ENCODE measurements around the gene MYL9. TPM values are rescaled to one million over a fixed set of nuclear protein-coding genes. Genes with fewer than 3 reads are reported as not detected.

MYL9 gene
- total and polyA plus RNA-seq, 10 of the 15 experiments (the other 5 are each of a cell fraction or from before 2014, with no cell fraction given) = 0.28 to 1.7 (median 0.63) TPM; not detected in 3

- TF ChIP-seq HDGF (IDR thresholded peaks at IDR 0.05) (peak; percentile 17; the same call in 1 of the 2 replicates), ZNF622 (IDR thresholded peaks at IDR 0.05) (no peak), ZBTB33 (IDR thresholded peaks at IDR 0.05) (0 out of 2 replicates have a peak, but pooled peaks have one; percentile 40), TARDBP (IDR thresholded peaks at IDR 0.05; ENCODE audit: borderline replicate concordance) (no peak), TCF3 (IDR thresholded peaks at IDR 0.05; ENCODE audit: borderline replicate concordance, insufficient read depth, low read depth, low read length) (peak; percentile 49; the same call in 1 of the 2 replicates), SP1 (IDR thresholded peaks at IDR 0.05; ENCODE audit: low read depth, low read length) (peak; percentile 73), IRF3 (IDR thresholded peaks at IDR 0.05) (0 out of 2 replicates have a peak, but pooled peaks have one; percentile 15), CREB1 (IDR thresholded peaks at IDR 0.05; ENCODE audit: low read depth) (peak; percentile 71), TAF1 (IDR thresholded peaks at IDR 0.05; ENCODE audit: borderline replicate concordance, low read depth, low read length) (peak; percentile 41), HDAC6 (IDR thresholded peaks at IDR 0.05; ENCODE audit: unreplicated experiment) (peak; percentile 38), ZSCAN29 (IDR thresholded peaks at IDR 0.05) (no peak), MEF2B (IDR thresholded peaks at IDR 0.05; ENCODE audit: partially characterized antibody, poor library complexity, severe bottlenecking) (no peak), ETV6 (conservative IDR thresholded peaks at IDR 0.05 in 1 of 2, IDR thresholded peaks at IDR 0.05 in 1 of 2; ENCODE audit: borderline replicate concordance in 1 of 2, low read depth in 1 of 2) (no peak), ASH2L (IDR thresholded peaks at IDR 0.05; ENCODE audit: borderline replicate concordance, low read depth) (no peak), KLF5 (IDR thresholded peaks at IDR 0.05; ENCODE audit: partially characterized antibody) (no peak), ZNF207 (IDR thresholded peaks at IDR 0.05; ENCODE audit: borderline replicate concordance) (0 out of 2 replicates have a peak, but pooled peaks have one; percentile 43), MEF2A (IDR thresholded peaks at IDR 0.05; ENCODE audit: insufficient read depth, low read depth, low read length) (0 out of 2 replicates have a peak, but pooled peaks have one; percentile 11), KAT2A (conservative IDR thresholded peaks at IDR 0.05; ENCODE audit: control insufficient read depth, low read depth, low read length) (no peak), PML (IDR thresholded peaks at IDR 0.05; ENCODE audit: low read length) (peak; percentile 22; the same call in 1 of the 2 replicates), NBN (IDR thresholded peaks at IDR 0.05) (0 out of 2 replicates have a peak, but pooled peaks have one; percentile 27), TCF7 (IDR thresholded peaks at IDR 0.05; ENCODE audit: borderline replicate concordance) (no peak), BHLHE40 (IDR thresholded peaks at IDR 0.05; ENCODE audit: borderline replicate concordance in 1 of 2, low read depth in 2 of 2, low read length in 1 of 2) (peak in 1 of 2 experiments; percentile 44; a peak in 1 of 4 replicates), MTA2 (IDR thresholded peaks at IDR 0.05; ENCODE audit: low read depth) (peak; percentile 22; the same call in 1 of the 2 replicates), NFIC (IDR thresholded peaks at IDR 0.05; ENCODE audit: low read depth, low read length) (no peak), CHD1 (IDR thresholded peaks at IDR 0.05; ENCODE audit: low read depth, low read length) (no peak), TCF12 (IDR thresholded peaks at IDR 0.05; ENCODE audit: low read depth, low read length) (0 out of 2 replicates have a peak, but pooled peaks have one; percentile 56)
- TF ChIP-seq, protein P1, sequence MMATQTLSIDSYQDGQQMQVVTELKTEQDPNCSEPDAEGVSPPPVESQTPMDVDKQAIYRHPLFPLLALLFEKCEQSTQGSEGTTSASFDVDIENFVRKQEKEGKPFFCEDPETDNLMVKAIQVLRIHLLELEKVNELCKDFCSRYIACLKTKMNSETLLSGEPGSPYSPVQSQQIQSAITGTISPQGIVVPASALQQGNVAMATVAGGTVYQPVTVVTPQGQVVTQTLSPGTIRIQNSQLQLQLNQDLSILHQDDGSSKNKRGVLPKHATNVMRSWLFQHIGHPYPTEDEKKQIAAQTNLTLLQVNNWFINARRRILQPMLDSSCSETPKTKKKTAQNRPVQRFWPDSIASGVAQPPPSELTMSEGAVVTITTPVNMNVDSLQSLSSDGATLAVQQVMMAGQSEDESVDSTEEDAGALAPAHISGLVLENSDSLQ (IDR thresholded peaks at IDR 0.05) = peak; percentile 8; the same call in 1 of the 2 replicates
- TF ChIP-seq, protein P2, sequence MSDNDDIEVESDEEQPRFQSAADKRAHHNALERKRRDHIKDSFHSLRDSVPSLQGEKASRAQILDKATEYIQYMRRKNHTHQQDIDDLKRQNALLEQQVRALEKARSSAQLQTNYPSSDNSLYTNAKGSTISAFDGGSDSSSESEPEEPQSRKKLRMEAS (IDR thresholded peaks at IDR 0.05; ENCODE audit: low read depth, low read length) = no peak
Observed at GRCh38 chr20:36573103-36573797, 31.9 kb downstream of the MYL9 start, which contains the start of gene TGIF2 (continued).

Measured in GM12878 (cell line).